ENCODE measurements around the gene ERICH2.

ERICH2 gene

GRCh38 chr2:170816504-170817092 is 46.4 kb downstream of the ERICH2 start, which contains the start of gene GAD1:
Gene GAD1 (plus strand): TSS chr2:170816887. CDS start chr2:170818592, 1,705 bp downstream.
- DNase-seq (ENCODE audit: low read depth in 1 of 2, low spot score in 1 of 2): peak; percentile 44 to 90
- H3K27me3 ChIP-seq (ENCODE audit: insufficient read depth, poor library complexity, severe bottlenecking): peaks cover 77% of the 10 kb centered on the region
- TF ChIP-seq POLR2AphosphoS5 (IDR thresholded peaks at IDR 0.05; ENCODE audit: low read depth) (no peak), CTCF (IDR thresholded peaks at IDR 0.05; ENCODE audit: insufficient read depth, low read length) (no peak), GABPA (IDR thresholded peaks at IDR 0.05; ENCODE audit: low read depth) (no peak), REST (IDR thresholded peaks at IDR 0.05; ENCODE audit: insufficient replicate concordance, low read depth) (no peak), SPI1 (IDR thresholded peaks at IDR 0.05; ENCODE audit: borderline replicate concordance, low read depth) (no peak)
- H3K27ac ChIP-seq (replicated peaks): no peak within 1 kb of the TSS
- peak within 1 kb of the TSS; percentile 39 for H3K4me3 ChIP-seq (replicated peaks; ENCODE audit: insufficient read depth, low read length)

- Histone ChIP-seq H3K27me3 (ENCODE audit: insufficient read depth, poor library complexity, severe bottlenecking) (peaks cover 85% of the 10 kb centered on the region), H3K27ac (replicated peaks) (no peak overlapping the region), H3K4me3 (replicated peaks; ENCODE audit: insufficient read depth, low read length) (peak overlapping the region; percentile 39)
- no peak for DNase-seq (ENCODE audit: low read depth in 1 of 2, low spot score in 1 of 2)
- TF ChIP-seq CTCF (IDR thresholded peaks at IDR 0.05; ENCODE audit: insufficient read depth, low read length) (no peak), SPI1 (IDR thresholded peaks at IDR 0.05; ENCODE audit: borderline replicate concordance, low read depth) (no peak), POLR2AphosphoS5 (IDR thresholded peaks at IDR 0.05; ENCODE audit: low read depth) (no peak), GABPA (IDR thresholded peaks at IDR 0.05; ENCODE audit: low read depth) (no peak), REST (IDR thresholded peaks at IDR 0.05; ENCODE audit: insufficient replicate concordance, low read depth) (no peak)
Observed at GRCh38 chr2:170817093-170818035, 47.2 kb downstream of the ERICH2 start.

- H3K27me3 ChIP-seq (ENCODE audit: insufficient read depth, poor library complexity, severe bottlenecking): peaks cover 90% of the 10 kb centered on the region
- no peak for DNase-seq (ENCODE audit: low read depth in 1 of 2, low spot score in 1 of 2)
- no peak overlapping the region for H3K4me3 ChIP-seq (replicated peaks; ENCODE audit: insufficient read depth, low read length)
- no peak for TF ChIP-seq POLR2AphosphoS5 (IDR thresholded peaks at IDR 0.05; ENCODE audit: low read depth)
- no peak for TF ChIP-seq SPI1 (IDR thresholded peaks at IDR 0.05; ENCODE audit: borderline replicate concordance, low read depth)
- no peak for TF ChIP-seq GABPA (IDR thresholded peaks at IDR 0.05; ENCODE audit: low read depth)
- TF ChIP-seq REST (IDR thresholded peaks at IDR 0.05; ENCODE audit: insufficient replicate concordance, low read depth): no peak
- no peak for TF ChIP-seq CTCF (IDR thresholded peaks at IDR 0.05; ENCODE audit: insufficient read depth, low read length)
- H3K27ac ChIP-seq (replicated peaks): no peak overlapping the region
Observed at GRCh38 chr2:170818036-170818751, 48.0 kb downstream of the ERICH2 start.
